ENCODE measurements around the gene NRM.
A peak's percentile ranks its signal among the peaks of the same experiment; 100 is the strongest.
"Not testable (repeated sequence)": the region's sequence is repeated elsewhere in the genome, so short reads cannot be mapped to it uniquely, and the experiment has no call there.

Gene NRM

GRCh38 chr6:30721198-30722024, 30.6 kb upstream of the NRM start:
- DNase-seq (ENCODE audit: low read depth in 4 of 4, low spot score in 1 of 4), result peak; percentile 93 to 98 (median 96)

DNA sequence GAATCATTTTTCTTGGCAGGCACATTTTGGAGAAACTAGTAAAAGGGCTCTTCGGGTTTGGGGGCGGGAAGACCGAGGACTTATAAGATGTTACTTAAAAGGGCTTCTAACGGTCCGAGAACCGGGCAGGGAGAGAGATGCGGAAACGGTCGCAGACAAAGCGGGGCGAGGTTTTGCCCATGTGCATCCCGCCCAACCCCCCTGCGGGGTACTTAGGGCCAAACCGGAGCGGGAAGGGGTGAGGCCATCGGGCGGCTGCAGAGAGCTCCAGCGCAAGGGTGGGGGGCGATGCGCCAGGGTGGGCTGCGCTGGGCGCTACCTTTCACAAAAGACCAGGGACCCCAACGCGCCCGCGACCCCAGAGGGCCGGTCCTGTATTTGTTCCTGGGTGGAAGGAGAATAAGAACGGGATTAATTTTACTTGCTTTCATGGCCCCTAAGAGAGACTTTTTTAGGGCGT, 30.0 kb upstream of the NRM start:
- peak in 2 of 4 experiments; percentile 40 to 53 for DNase-seq (ENCODE audit: low read depth in 4 of 4, low spot score in 1 of 4)

DNA sequence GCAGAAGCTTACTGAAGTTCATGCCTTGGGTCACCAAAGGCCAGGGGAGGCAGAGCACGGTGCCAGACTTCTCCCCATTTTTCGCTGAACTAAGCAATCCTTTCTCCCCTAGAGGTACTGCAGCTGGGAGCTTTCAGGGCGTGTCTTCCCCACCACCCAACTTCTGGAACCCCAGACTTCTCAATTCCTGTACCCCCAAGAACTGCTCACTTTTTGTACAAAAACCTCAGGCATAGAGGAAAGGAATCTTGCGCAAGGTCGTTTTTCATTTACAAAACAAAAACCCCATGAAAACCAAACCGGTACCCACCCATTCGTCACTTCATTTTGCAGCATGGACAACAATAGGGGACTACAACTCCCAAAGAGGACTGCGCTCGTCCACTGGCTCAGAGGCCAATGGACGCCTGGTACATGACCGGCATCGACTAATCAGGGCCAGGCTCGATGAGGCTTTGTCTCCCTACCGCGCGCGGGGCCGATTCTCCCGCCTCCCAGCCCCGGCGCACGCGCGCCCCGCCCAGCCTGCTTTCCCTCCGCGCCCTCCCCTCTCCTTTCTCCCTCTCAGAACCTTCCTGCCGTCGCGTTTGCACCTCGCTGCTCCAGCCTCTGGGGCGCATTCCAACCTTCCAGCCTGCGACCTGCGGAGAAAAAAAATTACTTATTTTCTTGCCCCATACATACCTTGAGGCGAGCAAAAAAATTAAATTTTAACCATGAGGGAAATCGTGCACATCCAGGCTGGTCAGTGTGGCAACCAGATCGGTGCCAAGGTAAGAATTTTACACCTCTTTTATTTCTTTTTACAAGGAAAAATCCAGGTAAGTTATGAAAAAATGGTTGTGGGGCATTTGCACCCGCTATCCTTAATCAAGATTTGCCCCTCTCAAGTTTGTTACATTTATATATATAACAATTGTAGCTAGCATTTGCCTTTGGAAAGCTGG, 29.3 kb upstream of the NRM start, which contains the start of gene TUBB:
TSS of gene TUBB (plus strand) at position 562 of the 947 bp plus-strand sequence. CDS start at position 717, 155 bp downstream.
- peak; percentile 83 to 92 (median 88) for DNase-seq (ENCODE audit: low read depth in 4 of 4, low spot score in 1 of 4)

- no peak for DNase-seq (ENCODE audit: low read depth in 4 of 4, low spot score in 1 of 4)
Measured at GRCh38 chr6:30719356-30719755, 28.6 kb upstream of the NRM start.

GRCh38 chr6:30717845-30718720, 27.3 kb upstream of the NRM start:
- not testable (repeated sequence) for DNase-seq (ENCODE audit: low read depth in 4 of 4, low spot score in 1 of 4)

DNA sequence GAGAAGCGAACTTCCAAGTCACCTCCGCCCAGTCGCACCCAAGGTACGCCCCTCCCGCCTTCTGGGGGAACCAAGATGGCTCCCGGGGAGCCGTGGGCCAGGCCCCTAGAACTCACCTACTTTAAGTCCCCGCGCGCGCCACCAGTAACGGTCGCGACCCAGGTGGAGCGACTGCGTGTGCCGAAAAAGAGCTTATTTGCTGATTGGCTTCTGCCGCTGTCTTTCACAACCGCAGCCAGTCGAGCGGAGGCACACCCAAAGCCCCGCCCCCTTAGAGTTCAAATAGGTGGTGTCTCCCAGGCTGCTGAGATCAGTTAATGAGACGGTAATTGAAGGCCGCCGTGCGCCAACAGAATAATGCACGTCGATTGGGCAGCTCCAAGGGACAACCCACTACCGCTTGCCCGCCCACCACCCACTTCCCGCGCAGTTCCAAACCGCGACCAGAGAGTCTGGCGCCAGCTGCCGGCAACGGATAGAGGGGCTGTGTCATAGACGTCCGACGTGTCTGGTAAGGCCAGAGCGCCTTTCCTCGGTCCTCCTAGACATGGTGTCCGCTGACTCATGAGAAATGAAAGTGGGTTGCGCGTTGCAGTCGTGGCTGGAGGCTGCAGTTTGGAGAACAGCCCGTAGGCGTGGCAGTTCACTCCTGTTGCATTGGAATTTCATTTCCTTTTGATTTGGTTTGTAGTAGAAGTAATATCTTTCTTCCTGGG, 26.5 kb upstream of the NRM start, which contains the start of gene MDC1:
TSS of gene MDC1 (minus strand) at position 153 of the 716 bp plus-strand sequence. CDS start 2,106 bp downstream, outside the sequence.
- DNase-seq (ENCODE audit: low read depth in 4 of 4, low spot score in 1 of 4), result peak; percentile 89 to 98 (median 96)

- DNase-seq (ENCODE audit: low read depth in 4 of 4, low spot score in 1 of 4), result no peak
Measured at GRCh38 chr6:30716879-30717128, 26.0 kb upstream of the NRM start.

DNA sequence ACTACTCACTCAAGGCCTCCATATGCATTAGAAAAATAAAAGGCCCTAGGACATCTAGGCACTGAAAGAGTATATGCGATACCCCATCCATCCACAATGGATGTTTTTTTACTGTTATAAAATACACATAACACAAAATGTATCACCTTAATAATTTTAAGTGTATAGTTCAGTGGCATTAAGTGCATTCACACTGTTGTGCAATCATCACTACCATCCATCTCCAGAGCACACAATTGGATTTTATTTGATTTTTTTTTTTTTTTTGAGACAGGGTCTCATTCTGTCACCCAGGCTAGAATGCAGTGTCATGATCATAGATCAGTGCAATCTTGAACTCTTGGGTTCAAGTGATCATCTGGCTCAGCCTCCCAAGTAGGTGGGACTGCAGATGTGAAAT, 23.5 kb upstream of the NRM start:
- DNase-seq (ENCODE audit: low read depth in 4 of 4, low spot score in 1 of 4), result no peak

GRCh38 chr6:30712441-30712945, 21.7 kb upstream of the NRM start:
- DNase-seq (ENCODE audit: low read depth in 4 of 4, low spot score in 1 of 4), result no peak

GRCh38 chr6:30711758-30712380, 21.1 kb upstream of the NRM start:
- no peak for DNase-seq (ENCODE audit: low read depth in 4 of 4, low spot score in 1 of 4)

- DNase-seq (ENCODE audit: low read depth in 4 of 4, low spot score in 1 of 4), result no peak
Measured at GRCh38 chr6:30709101-30709868, 18.5 kb upstream of the NRM start.

- DNase-seq (ENCODE audit: low read depth in 4 of 4, low spot score in 1 of 4), result no peak
Measured at GRCh38 chr6:30707281-30707850, 16.6 kb upstream of the NRM start.

DNA sequence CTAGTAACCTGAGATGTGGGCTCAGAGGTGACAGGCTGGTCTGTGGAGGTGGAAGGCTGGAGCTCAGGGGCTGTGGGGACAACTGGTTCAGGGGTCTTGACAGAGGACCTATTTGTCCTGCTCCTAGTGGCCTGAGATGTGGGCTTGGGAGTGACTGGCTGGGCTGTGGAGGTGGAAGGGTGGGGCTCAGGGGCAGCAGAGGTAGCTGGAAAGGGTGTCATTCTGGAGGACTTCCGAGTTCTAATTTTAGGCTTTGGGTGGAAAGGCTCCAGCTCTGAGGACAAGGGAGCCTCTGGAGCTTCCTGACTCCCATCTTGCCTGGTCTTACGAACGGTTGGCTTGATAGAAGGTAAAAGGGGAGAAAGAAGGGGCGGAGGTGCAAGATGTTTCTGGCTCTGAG, 14.8 kb upstream of the NRM start:
- DNase-seq (ENCODE audit: low read depth in 4 of 4, low spot score in 1 of 4), result no peak

DNA sequence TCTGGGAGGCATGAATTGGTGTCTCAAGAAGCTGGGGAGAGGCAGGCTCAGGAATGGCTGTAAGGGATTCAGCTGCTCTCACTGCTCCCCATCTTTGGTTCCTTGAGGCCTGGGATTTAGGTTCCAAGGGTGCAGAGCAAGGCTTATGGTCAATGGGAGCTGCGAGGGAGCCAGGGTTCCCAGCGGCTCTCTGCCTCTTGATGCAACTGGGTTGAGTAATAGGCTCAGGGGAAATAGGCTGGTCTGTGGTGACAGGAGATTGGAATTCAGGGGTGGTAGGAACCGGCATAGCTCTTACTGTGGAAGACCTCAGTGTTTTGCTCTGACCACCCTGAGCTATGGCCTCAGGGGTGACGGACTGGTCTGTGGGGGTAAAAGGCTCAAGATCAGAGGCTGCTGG, 13.0 kb upstream of the NRM start:
- DNase-seq (ENCODE audit: low read depth in 4 of 4, low spot score in 1 of 4), result no peak

- DNase-seq (ENCODE audit: low read depth in 4 of 4, low spot score in 1 of 4), result no peak
Measured at GRCh38 chr6:30703011-30703410, 12.2 kb upstream of the NRM start.

GRCh38 chr6:30700340-30700739, 9.6 kb upstream of the NRM start:
- DNase-seq (ENCODE audit: low read depth in 4 of 4, low spot score in 1 of 4), result no peak

DNA sequence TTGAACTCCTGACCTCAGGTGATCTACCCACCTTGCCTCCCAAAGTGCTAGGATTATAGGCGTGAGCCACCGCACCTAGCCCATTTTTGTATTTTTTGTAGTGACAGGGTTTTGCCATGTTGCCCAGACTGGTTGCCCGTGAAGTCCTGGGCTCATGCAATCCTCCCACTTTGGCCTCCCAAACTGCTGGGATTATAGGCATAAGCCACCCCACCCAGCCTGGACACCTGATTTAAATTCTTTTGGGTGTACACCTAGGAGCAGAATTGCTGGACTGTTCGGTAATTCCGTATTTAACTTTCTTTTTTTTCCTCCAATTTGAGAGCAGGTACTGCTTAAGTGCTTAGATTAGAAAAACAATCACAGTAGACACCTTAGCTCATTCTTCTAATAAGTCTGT, 5.6 kb upstream of the NRM start:
- DNase-seq (ENCODE audit: low read depth in 4 of 4, low spot score in 1 of 4), result no peak

- DNase-seq (ENCODE audit: low read depth in 4 of 4, low spot score in 1 of 4), result no peak
Measured at GRCh38 chr6:30691208-30691847, 544 bp upstream of the NRM start.
